Heart right ventricle (tissue), 16 donors: ENCODE measurements around the gene FAT2. TPM values are rescaled to one million over a fixed set of nuclear protein-coding genes. Genes with fewer than 3 reads are reported as not detected.

Experiments used
- ATAC-seq, 8 donors: fragments of 200-7000 bp; cut with Tn5 transposase; one replicate each; pipeline ENCODE4 v1.9.1; 2020; ENCODE audit warnings: mild to moderate bottlenecking in 8 of 8, moderate library complexity in 8 of 8, moderate number of reproducible peaks in 1 of 8
- DNase-seq, 2 donors: peaks; one replicate each; pipeline ENCODE4 v3.0.0-alpha.2; 2020
- H3K27ac ChIP-seq, 10 donors: fragments of 200-600 bp; sonication (generic) in 2 of 10; one replicate each; pipeline versions ENCODE4 v1.5.0 to v1.8.0; 2020 to 2022; ENCODE audit warnings: mild to moderate bottlenecking in 3 of 10
- H3K27me3 ChIP-seq, 7 donors: fragments of 200-600 bp; one replicate each; pipeline ENCODE4 v1.8.0; 2021 to 2022; ENCODE audit warnings: mild to moderate bottlenecking in 2 of 7
- H3K36me3 ChIP-seq, 9 donors: fragments of 200-600 bp; sonication (generic) in 1 of 9; one replicate each; pipeline versions ENCODE4 v1.5.0 to v1.8.0; 2020 to 2022; ENCODE audit warnings: mild to moderate bottlenecking in 2 of 9
- H3K4me1 ChIP-seq, 9 donors: fragments of 200-600 bp; sonication (generic) in 1 of 9; one replicate each; pipeline versions ENCODE4 v1.5.0 to v1.8.0; 2020 to 2022; ENCODE audit warnings: mild to moderate bottlenecking in 4 of 9
- H3K4me3 ChIP-seq, 10 donors: fragments of 200-600 bp; sonication (generic) in 2 of 10; one replicate each; pipeline versions ENCODE4 v1.5.0 to v1.8.0; 2020 to 2022; ENCODE audit warnings: mild to moderate bottlenecking in 7 of 10, moderate library complexity in 2 of 10
- H3K9me3 ChIP-seq, 11 donors: fragments of 200-600 bp in 10 of 11; sonication (generic) in 2 of 11; one replicate each; pipeline versions ENCODE4 v1.5.0 to v1.8.0; 2013 to 2022; ENCODE audit warnings: mild to moderate bottlenecking in 2 of 11, control low read depth in 1 of 11, moderate library complexity in 1 of 11
- WGBS, 2 donors: extraction: QIAGEN DNeasy Blood & Tissue Kit; methylation state at CpG; one replicate each; pipeline ENCODE4 v1.1.7; 2013; ENCODE audit warnings: inconsistent platforms in 1 of 2; 5-methylcytosine and 5-hydroxymethylcytosine counted together
- intact Hi-C, 10 donors: fragments of 100-400 bp; cut with DNase I; formaldehyde crosslinking; loops; one replicate each; pipeline versions ENCODE4 v1.11.1 to v1.14.2; 2022
- polyA plus RNA-seq, 2 donors: library from polyadenylated mRNA; stranded (reverse); fragments of 200-250 nt; gene quantifications; one replicate each; pipeline ENCODE4 v1.2.3, GENCODE V29; 2013
- total RNA-seq, 10 donors: library from RNA; stranded (reverse); fragmentation: NEBNext Ultra II Directional in 3 of 10; extraction: Animal tissue kit (Norgen Biotek cat#: 25700) in 3 of 10; gene quantifications; one replicate each; pipeline versions ENCODE4 v1.2.1 to v1.2.4, GENCODE V29; 2021 to 2023
- TF ChIP-seq, protein P1 (sequence below), 9 donors: fragments of 200-600 bp; sonication (generic) in 2 of 9; IDR thresholded peaks; one replicate each; pipeline versions ENCODE4 v1.5.0 to v1.8.0; 2021 to 2022; ENCODE audit warnings: antibody characterized with exemption in 9 of 9, mild to moderate bottlenecking in 5 of 9, moderate library complexity in 1 of 9
- donor health status: Arrhythmogenic right ventricular cardiomyopathy.
- donor health status: ischemic (EF 13 %, LVEDD 7.1; RV severe dilation, severe dysfunction).
- donor health status: healthy with polysubstance abuse.
- donor health status: DM: no; HTN: yes; CAD: no.
- donor health status: DM: no; HTN: no; CAD: no.
- donor health status: ischemic (EF 25% LVEDD 6.9; RV normal size, moderate dysfunction).
- donor health status: ischemic (EF 25% LVEDD 5.7; RV mildly dilated, moderate dysfunction).
- donor health status: healthy.
- donor health status: DM: yes; HTN: yes; CAD: no.
- donor health status: Ischemic cardiomyopathy.
- donor health status: ischemic (EF 35%, LVEDD 5.7; RV mildly dilated, moderate dysfunction).
- donor health status: nonischemic (EF 11% LVEDD 7.7; RV severe dilation, severe dysfunction).
- donor health status: DM: yes; HTN: yes; CAD: no.
- donor health status: PGD.
- donor health status: ischemic (EF 29% LVEDD 5.4; RV normal size, mild dysfunction).
- donor health status: nonischemic (EF 23%, LVEDD 6.1; RV moderate dilation, normal function).

Gene FAT2
- total and polyA plus RNA-seq, 12 donors = 0.01 to 0.13 (median 0.02) TPM; not detected in 4

DNA sequence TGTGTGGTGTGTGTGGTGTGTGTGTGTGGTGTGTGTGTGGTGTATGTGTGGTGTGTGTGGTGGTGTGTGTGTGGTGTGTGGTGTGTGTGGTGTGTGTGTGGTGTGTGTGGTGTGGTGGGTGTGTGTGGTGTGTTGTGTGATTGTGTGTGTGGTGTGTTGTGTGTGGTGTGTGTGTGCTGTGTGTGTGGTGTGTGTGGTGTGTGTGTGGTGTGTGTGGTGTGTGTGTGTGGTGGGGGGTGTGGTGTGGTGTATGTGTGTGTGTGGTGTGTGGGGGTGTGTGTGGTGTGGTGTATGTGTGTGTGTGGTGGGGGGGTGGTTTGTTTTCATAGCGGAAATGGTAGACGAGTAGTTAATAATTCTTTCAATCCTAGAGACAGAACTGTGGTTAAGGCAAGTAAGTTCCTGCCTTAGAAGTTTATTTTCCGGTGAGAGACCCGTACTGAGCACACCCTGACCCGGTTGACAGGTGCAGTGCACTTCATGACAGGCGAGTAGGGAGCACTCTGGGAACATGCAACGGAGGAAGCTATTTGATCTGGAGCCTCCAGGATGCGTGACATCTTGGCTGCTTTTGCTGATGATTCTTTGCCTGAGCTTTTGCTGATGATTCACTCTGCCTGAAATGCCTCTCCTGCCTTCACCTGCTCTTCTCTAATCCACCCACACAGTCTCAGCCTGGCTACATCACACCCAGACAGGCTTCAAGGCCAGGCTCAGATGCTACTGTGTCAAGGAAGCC, 21.7 kb upstream of the FAT2 start:
- 62 to 66% methylated on average over 8 of the region's 8 CpGs for WGBS, 2 donors
- H3K27me3 ChIP-seq = peaks cover 0 to 13% (median 0%) of the 10 kb centered on the region in 7 donors
- ATAC-seq (no peak), DNase-seq (no peak)
- intact Hi-C loops = no loop called here
- TF ChIP-seq, protein P1, sequence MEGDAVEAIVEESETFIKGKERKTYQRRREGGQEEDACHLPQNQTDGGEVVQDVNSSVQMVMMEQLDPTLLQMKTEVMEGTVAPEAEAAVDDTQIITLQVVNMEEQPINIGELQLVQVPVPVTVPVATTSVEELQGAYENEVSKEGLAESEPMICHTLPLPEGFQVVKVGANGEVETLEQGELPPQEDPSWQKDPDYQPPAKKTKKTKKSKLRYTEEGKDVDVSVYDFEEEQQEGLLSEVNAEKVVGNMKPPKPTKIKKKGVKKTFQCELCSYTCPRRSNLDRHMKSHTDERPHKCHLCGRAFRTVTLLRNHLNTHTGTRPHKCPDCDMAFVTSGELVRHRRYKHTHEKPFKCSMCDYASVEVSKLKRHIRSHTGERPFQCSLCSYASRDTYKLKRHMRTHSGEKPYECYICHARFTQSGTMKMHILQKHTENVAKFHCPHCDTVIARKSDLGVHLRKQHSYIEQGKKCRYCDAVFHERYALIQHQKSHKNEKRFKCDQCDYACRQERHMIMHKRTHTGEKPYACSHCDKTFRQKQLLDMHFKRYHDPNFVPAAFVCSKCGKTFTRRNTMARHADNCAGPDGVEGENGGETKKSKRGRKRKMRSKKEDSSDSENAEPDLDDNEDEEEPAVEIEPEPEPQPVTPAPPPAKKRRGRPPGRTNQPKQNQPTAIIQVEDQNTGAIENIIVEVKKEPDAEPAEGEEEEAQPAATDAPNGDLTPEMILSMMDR (IDR thresholded peaks at IDR 0.05) = no peak
- H3K36me3 ChIP-seq = no peaks in the 10 kb centered on the region
- no peaks in the 10 kb centered on the region for H3K9me3 ChIP-seq
- H3K4me1 ChIP-seq = no peaks in the 10 kb centered on the region
- no peak overlapping the region for H3K27ac ChIP-seq
- H3K4me3 ChIP-seq = no peak overlapping the region

DNA sequence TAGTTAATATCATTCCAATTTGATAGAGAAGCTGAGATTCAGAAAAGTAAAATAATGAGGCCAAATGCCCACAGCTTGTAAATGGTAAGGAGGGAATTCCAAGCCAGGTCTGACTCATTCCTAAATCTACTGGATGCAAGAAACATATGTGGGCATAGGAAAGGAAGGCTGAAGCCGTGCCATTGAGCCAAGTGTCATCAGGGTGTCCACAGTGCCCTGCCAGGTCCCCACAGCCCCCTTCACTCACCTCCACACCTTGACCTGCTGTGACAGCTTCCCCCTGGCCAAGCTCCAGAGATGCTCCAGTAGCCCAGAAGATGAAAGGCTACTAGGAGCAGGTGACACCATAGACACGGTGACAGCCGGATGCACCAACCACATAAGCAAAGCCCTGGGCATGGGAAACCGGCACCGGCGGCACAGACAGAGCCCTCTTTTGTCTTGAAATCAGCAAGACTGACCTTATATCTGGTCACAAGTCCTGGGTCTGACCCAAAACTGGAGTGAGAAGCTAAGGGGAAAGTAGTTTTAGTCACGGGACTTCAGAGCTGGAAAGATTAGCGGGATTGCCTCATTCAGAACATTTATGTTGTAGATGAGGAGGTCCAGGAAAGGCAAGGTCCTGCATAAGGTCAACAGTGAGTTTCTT, 20.1 kb upstream of the FAT2 start:
- Histone ChIP-seq H3K36me3 (no peaks in the 10 kb centered on the region), H3K27me3 (peaks cover 0 to 13% (median 0%) of the 10 kb centered on the region in 7 donors), H3K9me3 (no peaks in the 10 kb centered on the region), H3K27ac (no peak overlapping the region), H3K4me1 (no peaks in the 10 kb centered on the region), H3K4me3 (no peak overlapping the region)
- TF ChIP-seq, protein P1 (IDR thresholded peaks at IDR 0.05) = no peak
- ATAC-seq (no peak), DNase-seq (no peak)
- intact Hi-C loops = no loop called here
- WGBS, 2 donors = 87 to 90% methylated on average over 8 of the region's 8 CpGs

DNA sequence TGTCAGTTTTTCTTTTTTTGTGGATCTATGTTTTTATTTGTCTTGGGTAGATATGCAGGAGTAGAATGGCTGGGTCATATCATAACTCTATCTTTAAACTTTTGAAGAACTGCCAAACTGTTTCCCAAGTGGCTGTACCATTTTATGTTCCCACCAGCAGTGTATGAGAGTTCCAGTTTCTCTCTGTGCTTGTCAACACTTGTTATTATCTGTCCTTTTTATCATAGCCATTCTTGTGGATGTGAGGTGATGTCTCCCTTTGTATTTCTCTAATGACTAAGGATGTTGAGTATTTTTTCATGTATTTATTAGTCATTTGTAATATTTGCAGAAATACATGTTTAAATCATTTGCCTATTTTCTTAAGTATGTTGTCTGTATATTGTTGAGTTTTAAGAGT, 17.4 kb upstream of the FAT2 start:
- H3K27ac ChIP-seq = no peak overlapping the region
- H3K4me3 ChIP-seq = no peak overlapping the region
- ATAC-seq (no peak), DNase-seq (no peak)
- no peaks in the 10 kb centered on the region for H3K4me1 ChIP-seq
- TF ChIP-seq, protein P1 (IDR thresholded peaks at IDR 0.05) = no peak
- H3K9me3 ChIP-seq = no peaks in the 10 kb centered on the region
- intact Hi-C loops = no loop called here
- peaks cover 0 to 5% (median 0%) of the 10 kb centered on the region in 7 donors for H3K27me3 ChIP-seq
- H3K36me3 ChIP-seq = no peaks in the 10 kb centered on the region

DNA sequence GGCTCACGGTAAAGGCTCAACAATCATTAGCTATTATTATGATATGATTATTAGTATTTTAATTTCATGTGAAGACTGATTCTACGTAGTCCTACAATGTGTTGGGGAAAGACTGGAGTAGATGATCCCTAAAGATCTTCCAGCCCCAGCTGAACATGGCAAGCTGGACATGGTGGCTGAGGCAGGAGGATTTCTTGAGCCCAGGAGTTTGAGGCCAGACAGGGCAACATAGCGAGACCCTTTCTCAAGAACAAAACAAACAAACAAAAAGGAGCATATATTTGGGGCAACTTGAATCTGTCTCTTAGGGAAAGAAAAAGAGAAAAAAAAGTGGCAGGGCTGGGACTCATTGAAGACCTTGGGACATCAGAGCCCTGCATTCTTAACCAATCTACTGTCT, 16.2 kb upstream of the FAT2 start:
- Histone ChIP-seq H3K36me3 (no peaks in the 10 kb centered on the region), H3K4me3 (no peak overlapping the region), H3K4me1 (no peaks in the 10 kb centered on the region), H3K9me3 (no peaks in the 10 kb centered on the region), H3K27ac (no peak overlapping the region), H3K27me3 (peaks cover 0 to 7% (median 0%) of the 10 kb centered on the region in 7 donors)
- ATAC-seq (no peak), DNase-seq (no peak)
- TF ChIP-seq, protein P1 (IDR thresholded peaks at IDR 0.05) = no peak
- intact Hi-C loops = no loop called here
- 93 to 94% methylated on average over 3 of the region's 3 CpGs for WGBS, 2 donors
